COLO668 (cell line): ENCODE measurements around the gene VPS13A.
"Not testable (repeated sequence)": the region's sequence is repeated elsewhere in the genome, so short reads cannot be mapped to it uniquely, and the experiment has no call there.

Experiments used
- DNase-seq: peaks from one replicate; lab custom pipeline; 2025; ENCODE audit not compliant: unreplicated experiment; lab: John Stamatoyannopoulos, UW

Gene VPS13A

GRCh38 chr9:77180056-77180455 is 2.7 kb downstream of the VPS13A start:
- DNase-seq, result no peak

GRCh38 chr9:77183581-77183980 is 6.2 kb downstream of the VPS13A start:
- DNase-seq, result no peak

DNA sequence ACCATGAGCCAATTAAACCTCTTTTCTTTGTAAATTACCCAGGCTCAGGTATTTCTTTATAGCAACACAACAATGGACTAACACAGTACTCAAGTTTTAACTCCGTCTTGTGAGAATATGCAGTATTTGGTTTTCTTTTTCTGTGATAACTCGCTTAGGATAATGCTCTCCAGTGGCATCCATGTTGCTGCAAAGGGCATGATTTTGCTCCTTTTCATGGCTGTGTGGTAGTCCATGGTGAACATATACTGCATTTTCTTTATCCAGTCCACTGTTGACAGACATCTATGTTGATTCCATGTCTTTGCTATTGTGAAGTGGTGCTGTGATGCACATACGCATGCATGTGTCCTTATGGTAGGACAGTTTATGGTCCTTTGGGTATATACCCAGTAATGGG is 10.9 kb downstream of the VPS13A start:
- no peak for DNase-seq

- no peak for DNase-seq
These were observed 17.1 kb downstream of the VPS13A start for GRCh38 chr9:77194423-77194822.

DNA sequence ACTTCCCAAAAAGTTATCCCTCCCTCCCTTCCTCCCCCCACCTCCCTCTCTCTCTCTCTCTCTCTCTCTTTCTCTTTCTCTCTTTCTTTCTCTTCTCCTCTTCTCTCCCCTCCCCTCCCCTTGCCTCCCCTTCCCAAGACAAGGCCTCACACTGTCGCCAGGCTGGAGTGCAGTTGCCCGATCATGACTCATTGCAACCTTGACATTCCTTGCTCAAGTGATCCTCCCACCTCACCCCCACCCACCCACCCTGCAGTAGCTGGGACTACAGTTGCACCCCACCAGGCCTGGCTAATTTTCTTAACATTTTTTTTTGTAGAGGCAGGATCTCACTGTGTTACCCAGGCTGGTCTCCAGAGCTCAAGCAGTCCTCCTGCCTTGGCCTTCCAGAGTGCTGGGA is 32.8 kb downstream of the VPS13A start:
- DNase-seq, result no peak

GRCh38 chr9:77211561-77211960 is 34.2 kb downstream of the VPS13A start:
- no peak for DNase-seq

DNA sequence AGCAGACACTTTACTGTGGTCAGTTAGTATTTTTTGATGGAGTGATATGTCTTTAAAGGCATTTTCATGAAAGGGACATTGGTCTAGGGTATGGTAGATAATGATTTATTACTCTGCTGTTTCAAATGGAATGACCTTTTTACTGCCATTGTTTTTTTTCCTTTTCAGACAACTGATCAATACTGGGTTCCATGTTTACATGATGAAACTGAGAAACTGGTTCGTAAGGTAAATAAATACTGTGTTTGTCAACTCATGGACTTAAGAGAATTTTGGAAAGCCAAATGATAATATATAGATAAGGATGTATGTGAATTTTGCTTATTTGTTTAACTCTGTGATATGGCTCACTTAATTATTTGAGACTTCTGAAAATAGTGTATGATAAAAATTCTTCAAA is 35.5 kb downstream of the VPS13A start:
- no peak for DNase-seq

GRCh38 chr9:77215874-77216273 is 38.5 kb downstream of the VPS13A start:
- DNase-seq, result no peak

DNA sequence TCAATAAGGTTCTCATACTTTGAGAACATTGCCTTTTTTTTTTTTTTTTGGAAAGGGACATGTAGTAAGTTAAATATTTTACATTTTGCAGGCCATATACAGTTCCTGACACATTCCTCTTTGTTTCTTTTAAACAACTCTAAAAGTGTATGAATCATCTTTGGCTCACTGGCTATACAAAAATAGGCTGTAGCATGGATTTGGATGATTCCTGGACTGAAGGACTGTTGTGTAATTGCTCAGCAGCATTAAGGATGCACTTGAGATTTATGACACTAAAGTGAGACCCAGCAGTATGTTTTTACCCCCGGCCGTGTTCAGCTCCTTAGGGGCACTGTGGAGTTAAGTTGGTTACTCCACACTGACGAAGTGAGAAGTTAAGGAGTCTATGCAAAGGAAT is 41.3 kb downstream of the VPS13A start:
- DNase-seq, result no peak

DNA sequence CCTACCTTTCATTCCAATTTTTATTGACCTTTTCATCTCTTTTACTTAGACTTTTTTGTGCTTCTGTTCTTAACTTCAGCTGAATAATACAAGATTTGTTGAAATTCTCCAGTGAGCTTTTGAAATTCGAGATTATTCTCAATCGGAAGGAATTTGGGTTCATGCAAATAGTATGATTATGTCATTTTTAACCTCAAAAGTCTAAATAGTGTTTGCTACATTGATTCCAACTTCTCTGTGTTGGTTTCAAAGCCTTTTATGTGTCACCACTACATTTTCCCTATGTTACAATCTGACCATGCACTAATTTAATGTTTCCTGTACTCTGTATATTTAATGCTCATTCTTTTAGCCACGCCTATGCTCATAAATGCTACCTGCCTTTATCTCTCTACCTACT is 44.1 kb downstream of the VPS13A start:
- no peak for DNase-seq

DNA sequence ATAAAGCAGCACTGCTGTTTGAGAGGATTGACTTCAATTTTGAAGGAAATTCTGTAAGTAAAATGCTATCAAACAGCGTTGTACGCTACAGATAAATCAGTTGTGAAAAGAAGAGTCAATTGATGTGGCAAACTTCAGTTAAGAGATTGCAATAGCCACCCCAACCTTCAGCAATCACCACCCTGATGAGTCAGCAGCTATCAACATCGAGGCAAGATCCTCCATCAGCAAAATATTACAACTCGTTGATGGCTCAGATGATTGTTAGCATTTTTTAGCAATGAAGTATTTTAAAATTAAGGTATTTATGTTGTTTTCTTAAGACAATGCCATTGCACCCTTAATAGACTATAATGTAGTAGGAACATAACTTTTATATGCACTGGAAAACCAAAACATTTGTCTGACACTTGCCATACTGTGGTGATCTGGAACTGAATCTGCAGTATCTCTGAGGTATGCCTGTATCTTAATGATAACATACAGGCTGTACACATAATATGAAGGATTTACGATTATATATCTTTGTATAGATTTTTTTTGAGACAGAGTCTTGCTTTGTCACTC is 47.5 kb downstream of the VPS13A start:
- no peak for DNase-seq

- no peak for DNase-seq
These were observed 59.4 kb downstream of the VPS13A start for GRCh38 chr9:77236693-77237092.

DNA sequence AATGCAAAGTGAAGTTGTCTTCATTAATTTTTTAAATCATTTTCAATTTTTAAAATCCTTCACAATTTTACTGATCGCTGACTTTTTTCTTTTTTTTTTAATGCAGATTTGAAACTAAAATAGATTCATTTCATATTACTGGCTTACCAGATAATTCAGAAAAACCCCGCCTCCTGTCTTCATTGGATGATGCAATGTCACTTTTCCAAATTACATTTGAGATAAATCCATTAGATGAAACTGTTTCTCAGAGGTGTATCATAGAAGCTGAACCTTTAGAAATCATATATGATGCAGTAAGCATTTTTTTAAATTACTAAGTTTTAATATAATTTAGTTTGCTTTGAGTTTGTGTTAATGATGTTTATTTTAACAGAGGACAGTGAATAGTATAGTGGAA is 60.6 kb downstream of the VPS13A start:
- DNase-seq, result no peak

DNA sequence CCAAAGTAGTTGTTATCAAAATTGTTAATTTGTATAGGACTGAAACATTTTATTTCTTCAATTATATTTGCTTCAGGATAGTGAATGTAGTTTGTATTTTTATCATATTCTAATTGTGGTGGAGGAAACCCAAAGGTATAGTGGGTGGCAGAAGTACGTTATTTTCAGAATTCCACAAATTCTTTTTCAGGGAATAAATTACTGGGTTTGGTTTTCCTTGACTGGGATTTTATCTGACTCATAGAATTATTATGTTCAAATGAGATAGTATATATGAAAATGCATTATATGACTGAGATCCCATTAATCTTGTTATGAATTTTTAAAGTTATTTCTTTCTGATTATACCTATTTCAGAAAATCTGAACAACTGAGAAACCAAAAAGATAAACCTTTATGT is 73.7 kb downstream of the VPS13A start:
- DNase-seq, result no peak

DNA sequence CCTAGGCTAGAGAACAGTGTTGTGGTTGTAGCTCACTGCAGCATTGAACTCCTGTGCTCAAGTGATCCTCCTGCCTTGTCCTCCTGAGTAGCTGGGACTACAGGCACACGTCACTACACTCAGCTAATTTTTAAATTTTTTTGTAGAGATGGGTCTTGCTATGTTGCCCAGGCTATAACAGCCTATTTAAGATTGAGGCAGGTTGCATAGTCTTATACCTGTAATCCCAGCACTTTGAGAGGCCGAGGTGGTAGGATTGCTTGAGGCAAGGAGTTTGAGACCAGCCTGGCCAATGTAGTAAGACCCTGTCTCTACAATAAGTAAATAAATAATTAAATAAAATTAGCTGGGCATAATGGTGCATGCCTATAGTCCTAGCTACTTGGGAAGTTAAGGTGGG is 79.9 kb downstream of the VPS13A start:
- no peak for DNase-seq

GRCh38 chr9:77261605-77262004 is 84.3 kb downstream of the VPS13A start:
- DNase-seq, result no peak

- not testable (repeated sequence) for DNase-seq
These were observed 90.4 kb downstream of the VPS13A start for GRCh38 chr9:77267762-77268161.

DNA sequence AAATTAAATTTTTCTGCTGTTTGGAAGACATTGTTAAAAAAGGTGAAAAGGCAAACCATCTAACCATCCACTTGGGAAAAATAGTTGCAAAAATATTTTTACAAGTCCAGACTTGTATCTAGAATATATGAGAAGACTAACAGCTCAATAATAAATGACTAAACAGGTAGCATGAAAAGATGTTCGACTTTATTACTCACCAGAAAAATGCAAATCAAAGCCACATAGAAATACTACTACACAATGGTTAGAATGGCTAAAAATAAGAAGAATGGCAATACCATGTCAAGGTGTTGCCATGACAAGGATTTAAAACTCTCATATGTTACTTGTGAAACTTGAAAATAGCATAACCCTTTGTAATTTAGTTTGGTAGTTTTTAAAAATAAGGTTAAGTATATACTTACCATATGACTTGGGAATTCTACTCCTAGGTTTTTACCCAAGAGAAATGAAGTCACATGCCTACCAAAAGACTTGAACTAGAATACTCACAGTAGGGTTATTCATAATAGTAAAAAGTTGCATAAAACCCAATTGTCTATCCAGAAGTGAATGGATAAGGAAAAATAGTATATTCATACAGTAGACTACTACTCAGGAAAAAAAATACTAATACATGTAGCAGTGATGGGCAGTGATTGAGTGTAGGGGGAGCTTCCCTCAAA is 93.8 kb downstream of the VPS13A start:
- no peak for DNase-seq

DNA sequence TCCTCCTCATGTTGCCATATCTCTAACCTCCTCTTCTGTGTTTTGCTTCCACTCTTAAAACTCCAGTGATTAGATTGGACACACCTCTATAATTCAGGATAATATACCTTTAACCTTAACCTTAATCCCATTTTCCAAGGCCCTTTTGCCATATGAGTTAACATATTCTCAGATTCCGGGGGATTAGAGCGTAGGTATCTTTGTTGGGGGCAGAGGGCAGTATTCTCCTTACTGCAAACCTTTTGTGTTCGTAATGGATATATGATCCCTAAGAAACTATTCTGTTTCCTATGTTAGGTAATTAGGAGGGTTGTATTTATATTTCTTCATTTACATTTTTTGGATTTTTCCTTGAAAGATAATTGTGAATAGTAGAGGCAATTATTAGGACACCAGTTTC is 99.5 kb downstream of the VPS13A start:
- no peak for DNase-seq

- no peak for DNase-seq
These were observed 100.4 kb downstream of the VPS13A start for GRCh38 chr9:77277719-77278118.

- no peak for DNase-seq
These were observed 106.7 kb downstream of the VPS13A start for GRCh38 chr9:77283991-77284390.

GRCh38 chr9:77284616-77285015 is 107.3 kb downstream of the VPS13A start:
- no peak for DNase-seq

DNA sequence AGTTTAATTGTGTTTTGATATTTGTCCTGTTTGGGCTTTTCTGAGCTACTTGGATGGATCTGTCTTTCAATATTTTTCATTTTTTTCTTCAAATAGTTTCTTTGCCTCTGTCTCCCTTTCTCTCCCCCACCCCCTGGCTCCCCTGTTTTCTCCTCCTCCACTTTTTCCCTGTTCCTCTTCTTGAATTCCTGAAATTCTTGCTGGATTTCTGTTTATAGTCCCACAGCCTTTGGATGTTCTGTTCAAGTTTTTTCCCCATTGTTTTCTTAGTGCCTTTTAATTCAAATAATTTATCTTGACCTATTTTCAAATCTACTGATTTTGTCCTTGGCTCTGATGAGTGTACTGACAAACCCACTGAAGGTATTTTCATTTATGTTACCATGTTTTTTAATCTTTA is 113.0 kb downstream of the VPS13A start:
- no peak for DNase-seq
